PC-9 (cell line): Measurements from ENCODE around the gene FLAD1.
"Not testable (repeated sequence)": the region's sequence is repeated elsewhere in the genome, so short reads cannot be mapped to it uniquely, and the experiment has no call there.

Experiments used
- EZH2 ChIP-seq: fragments of 200-600 bp; sonication (generic); IDR thresholded peaks from 2 replicates; pipeline ENCODE4 v1.8.0; 2017; ENCODE audit warnings: antibody characterized with exemption, low read depth
- TF ChIP-seq, protein P1 (sequence below): fragments of 200-600 bp; sonication (generic); conservative IDR thresholded peaks from 2 replicates; pipeline ENCODE4 v1.6.1; 2017; ENCODE audit warnings: mixed run types, antibody characterized with exemption, mild to moderate bottlenecking, moderate library complexity

DNA sequence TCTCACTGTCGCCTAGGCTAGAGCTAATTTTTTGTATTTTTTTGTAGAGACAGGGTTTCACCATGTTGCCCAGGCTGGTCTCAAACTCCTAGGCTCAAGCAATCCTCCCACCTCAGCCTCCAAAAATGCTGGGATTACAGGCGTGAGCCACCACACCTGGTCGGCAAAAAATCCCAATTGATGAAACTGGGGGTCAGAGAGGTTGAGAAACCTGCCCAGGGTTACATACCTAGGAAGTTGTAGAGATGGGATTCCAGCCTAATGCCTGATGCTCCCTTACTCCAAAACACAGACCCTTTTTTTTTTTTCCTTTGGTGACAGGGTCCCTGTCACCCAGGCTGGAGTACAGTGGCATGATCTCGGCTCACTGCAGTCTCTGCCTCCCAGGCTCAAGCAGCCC lies 3.6 kb downstream of the FLAD1 start:
- TF ChIP-seq EZH2 = not testable (repeated sequence)
- TF ChIP-seq, protein P1, sequence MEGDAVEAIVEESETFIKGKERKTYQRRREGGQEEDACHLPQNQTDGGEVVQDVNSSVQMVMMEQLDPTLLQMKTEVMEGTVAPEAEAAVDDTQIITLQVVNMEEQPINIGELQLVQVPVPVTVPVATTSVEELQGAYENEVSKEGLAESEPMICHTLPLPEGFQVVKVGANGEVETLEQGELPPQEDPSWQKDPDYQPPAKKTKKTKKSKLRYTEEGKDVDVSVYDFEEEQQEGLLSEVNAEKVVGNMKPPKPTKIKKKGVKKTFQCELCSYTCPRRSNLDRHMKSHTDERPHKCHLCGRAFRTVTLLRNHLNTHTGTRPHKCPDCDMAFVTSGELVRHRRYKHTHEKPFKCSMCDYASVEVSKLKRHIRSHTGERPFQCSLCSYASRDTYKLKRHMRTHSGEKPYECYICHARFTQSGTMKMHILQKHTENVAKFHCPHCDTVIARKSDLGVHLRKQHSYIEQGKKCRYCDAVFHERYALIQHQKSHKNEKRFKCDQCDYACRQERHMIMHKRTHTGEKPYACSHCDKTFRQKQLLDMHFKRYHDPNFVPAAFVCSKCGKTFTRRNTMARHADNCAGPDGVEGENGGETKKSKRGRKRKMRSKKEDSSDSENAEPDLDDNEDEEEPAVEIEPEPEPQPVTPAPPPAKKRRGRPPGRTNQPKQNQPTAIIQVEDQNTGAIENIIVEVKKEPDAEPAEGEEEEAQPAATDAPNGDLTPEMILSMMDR = not testable (repeated sequence)
